GM06990 (cell line): Measurements from ENCODE around the gene CDKN2B.

Experiments
- DNase-seq: peaks from one replicate; pipeline ENCODE4 v3.0.0-alpha.2; 2011; ENCODE audit not compliant: insufficient read length; ENCODE audit errors: extremely low read depth
- H3K27me3 ChIP-seq: replicated peaks from 2 replicates; pipeline ENCODE4 v1.6.0; 2011; ENCODE audit warnings: low read length; ENCODE audit not compliant: control insufficient read depth, insufficient read depth
- H3K36me3 ChIP-seq: 2 replicates; pipeline ENCODE4 v1.5.1; 2011; ENCODE audit warnings: low read length; ENCODE audit not compliant: control insufficient read depth, insufficient read depth
- H3K4me3 ChIP-seq: replicated peaks from 2 replicates; pipeline ENCODE4 v1.5.1; 2011; ENCODE audit warnings: low read depth, mild to moderate bottlenecking, control low read depth, low read length
- TF ChIP-seq, protein P1 (sequence below): IDR thresholded peaks from 2 replicates; pipeline ENCODE4 v1.5.1; 2011; ENCODE audit warnings: low read length, control low read depth, mild to moderate bottlenecking, inconsistent platforms; ENCODE audit not compliant: insufficient read depth, poor library complexity, severe bottlenecking

Gene CDKN2B

DNA sequence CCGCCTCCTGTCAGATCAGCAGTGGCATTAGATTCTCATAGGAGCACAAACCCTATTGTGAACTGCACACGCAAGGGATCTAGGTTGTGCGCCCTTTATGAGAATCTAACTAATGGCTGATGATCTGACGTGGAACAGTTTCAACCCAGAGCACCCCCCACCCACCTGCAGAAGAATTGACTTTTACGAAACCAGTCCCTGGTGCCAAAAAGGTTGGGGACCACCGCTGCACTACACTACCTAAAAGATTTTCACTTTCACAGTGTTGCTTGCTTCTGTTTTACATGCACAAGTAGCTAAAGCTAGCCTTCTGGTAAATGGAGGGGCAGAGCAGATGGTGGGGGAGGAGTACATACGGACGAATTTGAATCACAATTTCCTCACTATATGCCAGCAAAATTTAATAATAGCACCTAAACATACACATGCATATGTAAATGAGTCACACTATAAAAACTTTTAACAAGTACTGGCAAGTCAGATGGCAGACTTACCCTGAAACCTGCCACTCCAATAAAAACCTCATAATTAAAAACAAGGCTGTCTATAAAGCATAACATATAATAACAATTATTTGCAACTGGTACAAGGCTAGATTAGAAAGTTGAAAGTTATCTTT, 24.0 kb upstream of the CDKN2B start:
- DNase-seq, result no peak
- H3K36me3 ChIP-seq, result no peaks in the 10 kb centered on the region
- no peak overlapping the region for H3K4me3 ChIP-seq
- H3K27me3 ChIP-seq, result no peaks in the 10 kb centered on the region
- TF ChIP-seq, protein P1, sequence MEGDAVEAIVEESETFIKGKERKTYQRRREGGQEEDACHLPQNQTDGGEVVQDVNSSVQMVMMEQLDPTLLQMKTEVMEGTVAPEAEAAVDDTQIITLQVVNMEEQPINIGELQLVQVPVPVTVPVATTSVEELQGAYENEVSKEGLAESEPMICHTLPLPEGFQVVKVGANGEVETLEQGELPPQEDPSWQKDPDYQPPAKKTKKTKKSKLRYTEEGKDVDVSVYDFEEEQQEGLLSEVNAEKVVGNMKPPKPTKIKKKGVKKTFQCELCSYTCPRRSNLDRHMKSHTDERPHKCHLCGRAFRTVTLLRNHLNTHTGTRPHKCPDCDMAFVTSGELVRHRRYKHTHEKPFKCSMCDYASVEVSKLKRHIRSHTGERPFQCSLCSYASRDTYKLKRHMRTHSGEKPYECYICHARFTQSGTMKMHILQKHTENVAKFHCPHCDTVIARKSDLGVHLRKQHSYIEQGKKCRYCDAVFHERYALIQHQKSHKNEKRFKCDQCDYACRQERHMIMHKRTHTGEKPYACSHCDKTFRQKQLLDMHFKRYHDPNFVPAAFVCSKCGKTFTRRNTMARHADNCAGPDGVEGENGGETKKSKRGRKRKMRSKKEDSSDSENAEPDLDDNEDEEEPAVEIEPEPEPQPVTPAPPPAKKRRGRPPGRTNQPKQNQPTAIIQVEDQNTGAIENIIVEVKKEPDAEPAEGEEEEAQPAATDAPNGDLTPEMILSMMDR, result no peak

DNA sequence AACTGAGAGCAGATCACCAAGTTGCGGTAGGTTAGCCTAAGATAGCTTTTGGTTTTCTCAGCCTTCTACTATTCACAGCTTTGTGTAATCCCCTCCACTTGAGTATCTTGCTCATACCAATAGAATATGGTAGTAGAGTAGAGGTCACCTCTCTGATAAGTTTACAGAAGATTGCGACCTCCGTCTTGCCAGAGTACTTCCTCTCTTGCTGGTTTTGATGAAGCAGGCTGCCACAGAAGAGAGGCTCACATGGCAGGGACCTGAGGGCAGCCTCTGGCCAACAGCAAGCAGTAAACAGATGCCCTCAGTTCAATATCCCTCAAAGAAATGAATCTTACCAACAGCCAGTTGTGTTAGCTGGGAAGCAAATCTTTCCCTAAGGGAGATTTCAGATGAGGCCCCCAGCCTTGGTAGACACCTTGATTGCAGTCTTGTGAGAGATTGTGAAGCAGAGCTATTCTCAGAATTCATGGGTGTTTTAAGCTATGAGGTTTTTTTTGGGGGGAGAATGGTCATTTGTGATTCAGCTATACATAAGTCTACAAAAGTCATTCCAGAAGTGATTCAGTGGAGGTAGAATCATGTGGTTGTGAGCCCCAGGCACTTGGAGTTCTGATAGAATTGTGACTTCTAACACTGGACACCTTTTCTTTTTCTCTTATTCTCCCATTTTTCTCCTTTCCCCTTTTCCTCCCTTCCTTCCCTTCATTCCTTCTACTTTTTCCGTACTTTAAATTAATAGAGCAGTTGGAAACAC, 22.7 kb upstream of the CDKN2B start:
- no peak for DNase-seq
- TF ChIP-seq, protein P1, result no peak
- Histone ChIP-seq H3K4me3 (no peak overlapping the region), H3K36me3 (no peaks in the 10 kb centered on the region), H3K27me3 (no peaks in the 10 kb centered on the region)

DNA sequence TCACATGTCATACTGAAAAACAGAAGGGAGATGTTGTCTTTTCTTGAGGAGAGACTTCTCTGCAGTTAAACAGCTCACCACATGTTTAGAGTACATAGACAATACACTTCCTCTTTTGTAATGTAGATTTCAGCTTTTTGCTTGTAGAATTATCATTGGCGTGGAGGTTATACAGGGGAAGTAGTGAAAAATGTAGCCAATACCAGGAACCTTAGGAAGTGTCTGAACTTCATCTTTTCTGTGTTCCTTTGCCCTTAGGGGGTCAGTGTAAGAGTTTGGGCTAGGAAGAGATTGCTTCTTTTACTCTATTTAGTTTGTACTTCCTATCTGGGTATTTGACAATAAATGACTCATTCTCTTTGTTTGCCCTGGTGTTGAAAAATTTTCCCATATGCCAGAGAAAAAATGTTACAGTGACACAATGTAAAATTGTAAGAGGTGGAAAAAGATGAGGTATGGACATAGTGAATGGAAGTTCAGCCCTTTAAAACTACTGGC, 21.0 kb upstream of the CDKN2B start:
- TF ChIP-seq, protein P1, result no peak
- H3K4me3 ChIP-seq, result no peak overlapping the region
- H3K36me3 ChIP-seq, result no peaks in the 10 kb centered on the region
- no peaks in the 10 kb centered on the region for H3K27me3 ChIP-seq
- DNase-seq, result peak; percentile 43

DNA sequence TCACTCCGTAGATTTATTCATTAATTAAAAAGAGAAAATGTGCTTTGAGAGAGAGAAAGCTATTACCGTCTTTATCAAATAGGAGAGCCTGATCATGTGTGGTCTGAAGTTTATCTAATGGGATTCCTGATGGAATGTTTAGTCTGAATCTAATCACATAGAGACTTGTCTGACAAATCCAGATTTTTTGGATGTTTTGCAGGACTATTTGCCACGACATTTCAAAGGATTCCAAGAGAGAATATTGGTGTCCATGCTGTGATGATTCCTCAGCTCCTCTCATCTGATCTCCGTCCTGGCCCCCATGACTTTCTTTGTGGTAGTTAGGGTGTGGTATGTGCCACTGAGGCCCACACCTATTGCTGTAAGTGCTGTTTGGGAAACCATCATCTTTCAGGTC, 20.1 kb upstream of the CDKN2B start:
- no peak for DNase-seq
- H3K4me3 ChIP-seq, result no peak overlapping the region
- TF ChIP-seq, protein P1, result no peak
- no peaks in the 10 kb centered on the region for H3K36me3 ChIP-seq
- H3K27me3 ChIP-seq, result no peaks in the 10 kb centered on the region

DNA sequence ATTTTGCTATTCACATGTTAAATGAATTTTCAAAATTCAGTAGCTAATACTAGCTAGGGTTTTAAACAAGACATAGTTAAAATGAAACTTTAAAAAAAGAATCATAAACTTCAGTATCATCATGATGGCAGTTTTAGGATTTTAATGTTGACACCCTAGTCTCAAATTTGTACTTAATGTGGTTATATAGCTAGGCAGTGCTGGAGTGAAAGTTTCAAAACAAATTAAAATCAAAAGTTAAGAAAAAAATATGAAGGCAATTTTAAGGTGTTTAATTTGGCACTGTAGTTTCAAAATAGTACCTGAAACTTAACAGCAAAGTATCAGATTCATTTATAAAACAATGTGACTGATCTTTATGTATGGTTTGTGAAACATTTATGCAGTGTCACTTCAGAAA, 19.3 kb upstream of the CDKN2B start:
- TF ChIP-seq, protein P1, result no peak
- no peak for DNase-seq
- H3K4me3 ChIP-seq, result no peak overlapping the region
- H3K36me3 ChIP-seq, result no peaks in the 10 kb centered on the region
- H3K27me3 ChIP-seq, result no peaks in the 10 kb centered on the region
